HFFc6 (cell line): ENCODE measurements around the gene RNF214. TPM values are rescaled to one million over a fixed set of nuclear protein-coding genes. Genes with fewer than 3 reads are reported as not detected.

Experiments used
- DNase-seq: peaks from one replicate; pipeline ENCODE4 v3.0.0-alpha.2; 2018
- H3K27ac Mint-ChIP-seq: 2 replicates; pipeline ENCODE4 v1.8.0; 2020; ENCODE audit warnings: mild to moderate bottlenecking, mixed read lengths
- H3K27me3 Mint-ChIP-seq: 2 replicates; pipeline ENCODE4 v1.8.0; 2021; ENCODE audit warnings: mild to moderate bottlenecking, moderate library complexity, mixed read lengths; ENCODE audit not compliant: insufficient read depth
- H3K36me3 Mint-ChIP-seq: 2 replicates; pipeline ENCODE4 v1.8.0; 2021; ENCODE audit warnings: low read depth, mixed read lengths
- H3K4me1 Mint-ChIP-seq: 2 replicates; pipeline ENCODE4 v1.8.0; 2020; ENCODE audit warnings: low read depth, mixed read lengths
- H3K4me3 Mint-ChIP-seq: 2 replicates; pipeline ENCODE4 v1.8.0; 2020; ENCODE audit warnings: mild to moderate bottlenecking, moderate library complexity, mixed read lengths
- H3K9me3 Mint-ChIP-seq: 2 replicates; pipeline ENCODE4 v1.8.0; 2020; ENCODE audit warnings: mild to moderate bottlenecking, mixed read lengths
- CTCF ChIP-seq: fragments of 200-600 bp; sonication (generic); IDR thresholded peaks from 2 replicates; pipeline ENCODE4 v1.5.0; 2021; ENCODE audit warnings: antibody characterized with exemption, mild to moderate bottlenecking
- total RNA-seq, 6 experiments: library from RNA; stranded (reverse); fragmentation: NEBNext Ultra II Directional; extraction: Animal tissue kit (Norgen Biotek cat#: 25700); gene quantifications; 2 replicates in 1 of 6; 3 replicates in 5 of 6; pipeline ENCODE4 v1.2.3, GENCODE V29; 2021

Gene RNF214
- total RNA-seq, 6 experiments from 2014 or later: 17.7 to 25.6 (median 22.1) TPM

GRCh38 chr11:117195258-117195657, 37.2 kb upstream of the RNF214 start:
- TF ChIP-seq CTCF: no peak
- H3K4me1 Mint-ChIP-seq: peaks cover 23% of the 10 kb centered on the region
- H3K4me3 Mint-ChIP-seq: no peak overlapping the region; the same call in 1 of the 2 replicates
- peaks cover 19% of the 10 kb centered on the region for H3K36me3 Mint-ChIP-seq
- H3K9me3 Mint-ChIP-seq: no peaks in the 10 kb centered on the region
- DNase-seq: no peak
- H3K27ac Mint-ChIP-seq: no peak overlapping the region
- H3K27me3 Mint-ChIP-seq: peaks cover 11% of the 10 kb centered on the region

GRCh38 chr11:117195761-117196160, 36.7 kb upstream of the RNF214 start:
- peaks cover 11% of the 10 kb centered on the region for H3K27me3 Mint-ChIP-seq
- peaks cover 23% of the 10 kb centered on the region for H3K36me3 Mint-ChIP-seq
- no peak overlapping the region for H3K27ac Mint-ChIP-seq
- TF ChIP-seq CTCF: no peak
- H3K4me3 Mint-ChIP-seq: no peak overlapping the region
- no peak for DNase-seq
- peaks cover 28% of the 10 kb centered on the region for H3K4me1 Mint-ChIP-seq
- H3K9me3 Mint-ChIP-seq: no peaks in the 10 kb centered on the region

- Mint-ChIP-seq H3K27ac (peak overlapping the region; percentile 95), H3K4me1 (peaks cover 40% of the 10 kb centered on the region), H3K9me3 (no peaks in the 10 kb centered on the region), H3K36me3 (peaks cover 29% of the 10 kb centered on the region), H3K4me3 (no peak overlapping the region; the same call in 1 of the 2 replicates), H3K27me3 (peaks cover 11% of the 10 kb centered on the region)
- no peak for DNase-seq
- TF ChIP-seq CTCF: no peak
These were observed 35.5 kb upstream of the RNF214 start for GRCh38 chr11:117197006-117197405.

GRCh38 chr11:117197516-117198456, 34.7 kb upstream of the RNF214 start:
- peaks cover 29% of the 10 kb centered on the region for H3K36me3 Mint-ChIP-seq
- no peaks in the 10 kb centered on the region for H3K9me3 Mint-ChIP-seq
- peak overlapping the region; percentile 95 for H3K27ac Mint-ChIP-seq
- H3K27me3 Mint-ChIP-seq: peaks cover 11% of the 10 kb centered on the region
- H3K4me3 Mint-ChIP-seq: peak overlapping the region; percentile 93
- peaks cover 48% of the 10 kb centered on the region for H3K4me1 Mint-ChIP-seq
- DNase-seq: no peak
- TF ChIP-seq CTCF: peak; percentile 70

GRCh38 chr11:117198613-117199012, 33.9 kb upstream of the RNF214 start:
- peaks cover 9% of the 10 kb centered on the region for H3K27me3 Mint-ChIP-seq
- no peak for TF ChIP-seq CTCF
- peaks cover 34% of the 10 kb centered on the region for H3K36me3 Mint-ChIP-seq

More at GRCh38 chr11:117198613-117199012, 33.9 kb upstream of the RNF214 start:
- H3K4me3 Mint-ChIP-seq: peak overlapping the region; percentile 93
- H3K9me3 Mint-ChIP-seq: no peaks in the 10 kb centered on the region
- peak overlapping the region; percentile 95 for H3K27ac Mint-ChIP-seq
- DNase-seq: no peak
- H3K4me1 Mint-ChIP-seq: peaks cover 57% of the 10 kb centered on the region
